C4-2B (cell line): ENCODE data around the gene PRDM5.

Experiments
- ZFX ChIP-seq: fragments of 450-650 bp; IDR thresholded peaks from 2 replicates; pipeline ENCODE4 v1.6.1; 2017
- TF ChIP-seq, protein P1 (sequence below): fragments of 450-650 bp; conservative IDR thresholded peaks from 2 replicates; pipeline ENCODE4 v1.5.1; 2017; ENCODE audit warnings: mild to moderate bottlenecking

- TF ChIP-seq, protein P1, sequence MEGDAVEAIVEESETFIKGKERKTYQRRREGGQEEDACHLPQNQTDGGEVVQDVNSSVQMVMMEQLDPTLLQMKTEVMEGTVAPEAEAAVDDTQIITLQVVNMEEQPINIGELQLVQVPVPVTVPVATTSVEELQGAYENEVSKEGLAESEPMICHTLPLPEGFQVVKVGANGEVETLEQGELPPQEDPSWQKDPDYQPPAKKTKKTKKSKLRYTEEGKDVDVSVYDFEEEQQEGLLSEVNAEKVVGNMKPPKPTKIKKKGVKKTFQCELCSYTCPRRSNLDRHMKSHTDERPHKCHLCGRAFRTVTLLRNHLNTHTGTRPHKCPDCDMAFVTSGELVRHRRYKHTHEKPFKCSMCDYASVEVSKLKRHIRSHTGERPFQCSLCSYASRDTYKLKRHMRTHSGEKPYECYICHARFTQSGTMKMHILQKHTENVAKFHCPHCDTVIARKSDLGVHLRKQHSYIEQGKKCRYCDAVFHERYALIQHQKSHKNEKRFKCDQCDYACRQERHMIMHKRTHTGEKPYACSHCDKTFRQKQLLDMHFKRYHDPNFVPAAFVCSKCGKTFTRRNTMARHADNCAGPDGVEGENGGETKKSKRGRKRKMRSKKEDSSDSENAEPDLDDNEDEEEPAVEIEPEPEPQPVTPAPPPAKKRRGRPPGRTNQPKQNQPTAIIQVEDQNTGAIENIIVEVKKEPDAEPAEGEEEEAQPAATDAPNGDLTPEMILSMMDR = no peak
- no peak for TF ChIP-seq ZFX
Measured at GRCh38 chr4:120796271-120796670, 126.3 kb downstream of the PRDM5 start.
